Left lung (tissue), 10 donors: Measurements from ENCODE around the gene MED25. TPM values are rescaled to one million over a fixed set of nuclear protein-coding genes. Genes with fewer than 3 reads are reported as not detected.

ENCODE experiments used
- ATAC-seq: fragments of 200-7000 bp; cut with Tn5 transposase; one replicate; pipeline ENCODE4 v1.9.1; 2020; ENCODE audit warnings: moderate library complexity
- DNase-seq, 4 donors: peaks; one replicate each; pipeline ENCODE4 v3.0.0-alpha.2; 2013 to 2020
- H3K27ac ChIP-seq, 2 donors: fragments of 200-600 bp; sonication (generic) in 1 of 2; one replicate each; pipeline versions ENCODE4 v1.5.0 to v1.8.0; 2020 to 2021
- H3K27me3 ChIP-seq, 2 donors: fragments of 200-600 bp; sonication (generic) in 1 of 2; one replicate each; pipeline versions ENCODE4 v1.5.0 to v1.8.0; 2020 to 2021
- H3K36me3 ChIP-seq, 2 donors: fragments of 200-600 bp; sonication (generic) in 1 of 2; one replicate each; pipeline versions ENCODE4 v1.5.0 to v1.8.0; 2020 to 2021
- H3K4me1 ChIP-seq, 2 donors: fragments of 200-600 bp; one replicate each; pipeline ENCODE4 v1.8.0; 2021
- H3K4me3 ChIP-seq, 2 donors: fragments of 200-600 bp; sonication (generic) in 1 of 2; one replicate each; pipeline versions ENCODE4 v1.5.0 to v1.8.0; 2020 to 2021; ENCODE audit warnings: mild to moderate bottlenecking in 1 of 2
- H3K9me3 ChIP-seq, 2 donors: fragments of 200-600 bp; sonication (generic) in 1 of 2; one replicate each; pipeline versions ENCODE4 v1.5.0 to v1.8.0; 2020 to 2021
- intact Hi-C, 2 donors: fragments of 100-400 bp; cut with DNase I; formaldehyde crosslinking; loops; one replicate each; pipeline versions ENCODE4 v1.11.2 to v1.14.2; 2022
- polyA plus RNA-seq, 6 donors: library from polyadenylated mRNA; unstranded; fragments of 120-200 nt; gene quantifications; one replicate each; pipeline ENCODE4 v1.2.1, GENCODE V29; 2013; ENCODE audit not compliant: insufficient read length in 6 of 6
- total RNA-seq, 2 donors: library from RNA; stranded (reverse); fragmentation: NEBNext Ultra II Directional; extraction: Animal tissue kit (Norgen Biotek cat#: 25700); gene quantifications; one replicate each; pipeline ENCODE4 v1.2.1, GENCODE V29; 2021
- TF ChIP-seq, protein P1 (sequence below), 2 donors: fragments of 200-600 bp; sonication (generic) in 1 of 2; IDR thresholded peaks; one replicate each; pipeline versions ENCODE4 v1.5.0 to v1.8.0; 2021; ENCODE audit warnings: antibody characterized with exemption in 2 of 2
- donor health status: DM: no; HTN: yes; CAD: no.
- donor health status: DM: no; HTN: no; CAD: no.

Gene MED25
- total and polyA plus RNA-seq, 8 donors: 52.1 to 67.4 (median 57.6) TPM

DNA sequence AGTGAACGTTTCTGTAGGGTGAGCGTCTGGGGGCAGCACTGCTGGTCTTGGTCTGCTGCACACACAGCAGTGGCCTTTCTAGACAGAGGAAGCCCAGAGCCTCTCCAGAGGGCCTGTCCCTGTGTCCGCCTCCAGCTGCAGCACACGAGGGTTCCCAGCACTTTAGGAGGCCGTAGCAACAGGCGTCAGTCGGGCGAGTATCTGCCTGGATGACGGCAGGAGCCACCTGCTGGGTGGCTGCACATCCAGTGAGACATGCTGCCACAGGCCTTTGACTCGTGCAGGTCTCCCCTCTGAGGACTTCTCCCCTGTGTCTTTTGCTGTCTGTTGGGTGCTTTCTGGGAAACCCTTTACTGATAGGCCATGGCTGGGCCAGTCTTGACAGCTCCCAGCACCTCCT, 29.2 kb upstream of the MED25 start:
- no peak overlapping the region for H3K4me3 ChIP-seq
- TF ChIP-seq, protein P1, sequence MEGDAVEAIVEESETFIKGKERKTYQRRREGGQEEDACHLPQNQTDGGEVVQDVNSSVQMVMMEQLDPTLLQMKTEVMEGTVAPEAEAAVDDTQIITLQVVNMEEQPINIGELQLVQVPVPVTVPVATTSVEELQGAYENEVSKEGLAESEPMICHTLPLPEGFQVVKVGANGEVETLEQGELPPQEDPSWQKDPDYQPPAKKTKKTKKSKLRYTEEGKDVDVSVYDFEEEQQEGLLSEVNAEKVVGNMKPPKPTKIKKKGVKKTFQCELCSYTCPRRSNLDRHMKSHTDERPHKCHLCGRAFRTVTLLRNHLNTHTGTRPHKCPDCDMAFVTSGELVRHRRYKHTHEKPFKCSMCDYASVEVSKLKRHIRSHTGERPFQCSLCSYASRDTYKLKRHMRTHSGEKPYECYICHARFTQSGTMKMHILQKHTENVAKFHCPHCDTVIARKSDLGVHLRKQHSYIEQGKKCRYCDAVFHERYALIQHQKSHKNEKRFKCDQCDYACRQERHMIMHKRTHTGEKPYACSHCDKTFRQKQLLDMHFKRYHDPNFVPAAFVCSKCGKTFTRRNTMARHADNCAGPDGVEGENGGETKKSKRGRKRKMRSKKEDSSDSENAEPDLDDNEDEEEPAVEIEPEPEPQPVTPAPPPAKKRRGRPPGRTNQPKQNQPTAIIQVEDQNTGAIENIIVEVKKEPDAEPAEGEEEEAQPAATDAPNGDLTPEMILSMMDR (IDR thresholded peaks at IDR 0.05): no peak
- no peak overlapping the region for H3K27ac ChIP-seq
- intact Hi-C loops: no loop called here
- no peaks in the 10 kb centered on the region for H3K27me3 ChIP-seq
- no peak for ATAC-seq
- H3K4me1 ChIP-seq: no peaks in the 10 kb centered on the region
- H3K9me3 ChIP-seq: no peaks in the 10 kb centered on the region
- DNase-seq: no peak
- peaks cover 0 to 97% of the 10 kb centered on the region in 2 donors for H3K36me3 ChIP-seq

DNA sequence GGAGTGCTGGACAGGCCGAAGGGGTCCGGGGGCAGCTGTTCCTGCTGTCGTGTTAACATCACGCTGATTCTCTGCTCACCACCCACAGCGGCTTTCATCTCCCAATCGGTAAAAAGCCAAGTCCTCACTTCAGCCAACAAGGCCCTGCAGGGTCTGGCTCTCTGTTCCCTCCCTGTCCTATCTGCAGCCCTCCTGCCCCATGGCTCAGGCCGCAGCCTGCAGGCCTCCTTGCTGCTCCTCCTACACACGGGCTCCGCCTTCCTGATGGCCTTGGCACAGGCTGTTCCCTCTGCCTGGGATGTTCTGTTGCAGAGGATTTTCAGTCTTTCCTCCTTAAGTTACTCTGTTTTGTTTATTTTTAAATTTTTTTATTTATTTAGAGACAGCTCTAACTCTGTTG, 27.2 kb upstream of the MED25 start:
- no peak for DNase-seq
- no peaks in the 10 kb centered on the region for H3K9me3 ChIP-seq
- intact Hi-C loops: no loop called here
- TF ChIP-seq, protein P1 (IDR thresholded peaks at IDR 0.05): no peak
- no peaks in the 10 kb centered on the region for H3K27me3 ChIP-seq
- H3K4me1 ChIP-seq: no peaks in the 10 kb centered on the region
- H3K36me3 ChIP-seq: peaks cover 0 to 97% of the 10 kb centered on the region in 2 donors
- no peak overlapping the region for H3K4me3 ChIP-seq
- ATAC-seq: peak; percentile 46
- H3K27ac ChIP-seq: no peak overlapping the region

DNA sequence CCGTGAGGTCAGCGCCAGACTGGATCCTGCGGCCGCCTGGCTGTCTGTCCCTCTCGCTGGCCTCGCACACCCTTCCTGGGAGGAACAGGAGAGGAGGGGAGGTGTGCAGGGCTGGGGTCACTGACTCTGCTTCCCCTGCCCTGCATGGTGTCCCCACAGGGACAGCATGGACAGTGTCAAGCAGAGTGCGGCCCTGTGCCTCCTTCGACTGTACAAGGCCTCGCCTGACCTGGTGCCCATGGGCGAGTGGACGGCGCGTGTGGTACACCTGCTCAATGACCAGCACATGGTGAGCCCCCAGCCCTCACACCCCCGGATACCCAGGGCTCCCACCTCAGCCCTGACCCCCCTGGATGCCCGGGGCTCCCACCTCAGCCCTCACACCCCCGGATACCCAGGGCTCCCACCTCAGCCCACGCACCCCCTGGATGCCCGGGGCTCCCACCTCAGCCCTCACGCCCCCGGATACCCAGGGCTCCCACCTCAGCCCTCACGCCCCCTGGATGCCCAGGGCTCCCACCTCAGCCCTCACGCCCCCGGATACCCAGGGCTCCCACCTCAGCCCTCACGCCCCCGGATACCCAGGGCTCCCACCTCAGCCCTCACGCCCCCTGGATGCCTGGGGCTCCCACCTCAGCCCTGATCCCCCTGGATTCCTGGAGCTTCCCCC, 26.2 kb upstream of the MED25 start:
- Histone ChIP-seq H3K4me3 (no peak overlapping the region), H3K4me1 (no peaks in the 10 kb centered on the region), H3K27ac (no peak overlapping the region), H3K36me3 (peaks cover 0 to 97% of the 10 kb centered on the region in 2 donors), H3K27me3 (no peaks in the 10 kb centered on the region), H3K9me3 (no peaks in the 10 kb centered on the region)
- TF ChIP-seq, protein P1 (IDR thresholded peaks at IDR 0.05): no peak
- ATAC-seq: no peak
- DNase-seq: no peak
- intact Hi-C loops: no loop called here

DNA sequence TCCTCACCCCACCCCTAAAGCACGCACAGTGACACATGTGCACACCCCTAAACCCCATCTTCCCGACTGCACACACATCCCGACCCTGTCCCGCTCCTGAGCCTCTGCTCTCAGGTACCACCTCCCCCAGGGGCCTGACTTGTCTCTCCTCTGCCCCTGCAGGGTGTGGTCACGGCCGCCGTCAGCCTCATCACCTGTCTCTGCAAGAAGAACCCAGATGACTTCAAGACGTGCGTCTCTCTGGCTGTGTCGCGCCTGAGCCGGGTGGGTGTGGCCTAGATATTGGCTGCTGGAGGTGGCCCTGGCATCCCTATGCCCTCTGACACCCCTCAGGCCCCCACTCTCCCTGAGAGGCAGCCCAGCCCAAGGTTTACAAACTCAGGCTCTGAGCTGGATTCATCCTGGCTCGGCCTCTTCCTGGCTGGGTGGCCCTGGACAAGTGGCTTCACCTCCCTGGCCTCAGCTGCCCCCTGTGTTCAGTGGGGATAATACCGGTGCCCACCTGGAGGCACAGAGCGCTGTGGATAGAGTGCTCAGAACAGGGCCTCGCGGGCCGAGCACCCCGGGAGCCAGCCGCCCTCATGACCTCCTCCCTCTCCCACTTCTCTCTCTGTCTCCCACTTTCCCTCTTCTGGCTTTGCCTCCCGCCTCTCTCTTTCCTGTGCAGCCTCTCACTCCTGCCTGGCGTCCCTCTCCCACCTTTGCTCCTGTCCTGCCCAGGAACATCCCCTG, 25.1 kb upstream of the MED25 start:
- Histone ChIP-seq H3K36me3 (peaks cover 0 to 99% of the 10 kb centered on the region in 2 donors), H3K9me3 (no peaks in the 10 kb centered on the region), H3K4me3 (no peak overlapping the region), H3K27ac (no peak overlapping the region), H3K4me1 (no peaks in the 10 kb centered on the region), H3K27me3 (no peaks in the 10 kb centered on the region)
- DNase-seq: no peak
- intact Hi-C loops: no loop called here
- ATAC-seq: no peak
- TF ChIP-seq, protein P1 (IDR thresholded peaks at IDR 0.05): no peak

DNA sequence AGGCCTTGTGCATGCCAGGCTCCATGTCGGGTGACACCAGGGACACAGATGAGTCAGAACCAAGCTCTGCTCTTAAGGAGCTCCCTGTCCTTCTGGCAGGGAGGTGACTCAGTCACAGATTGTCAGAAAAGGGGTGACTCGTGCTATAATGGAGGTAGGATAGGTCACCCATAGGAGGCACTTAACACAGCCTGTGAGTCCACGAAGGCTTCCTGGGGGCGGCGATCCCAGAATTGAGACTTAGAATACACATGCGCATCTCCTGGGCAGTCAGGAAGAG, 24.6 kb upstream of the MED25 start:
- Histone ChIP-seq H3K36me3 (peaks cover 0 to 99% of the 10 kb centered on the region in 2 donors), H3K9me3 (no peaks in the 10 kb centered on the region), H3K27me3 (no peaks in the 10 kb centered on the region), H3K27ac (no peak overlapping the region), H3K4me3 (no peak overlapping the region), H3K4me1 (no peaks in the 10 kb centered on the region)
- intact Hi-C loops: no loop called here
- DNase-seq (no peak), ATAC-seq (no peak)
- TF ChIP-seq, protein P1 (IDR thresholded peaks at IDR 0.05): no peak
